BE2C (cell line): Measurements from ENCODE around the gene RNF150.

Source experiments
- DNase-seq: peaks from one replicate; pipeline ENCODE4 v3.0.0-alpha.2; 2020
- H3K27me3 ChIP-seq: fragments of 250-450 bp; sonication (Bioruptor Pico); 2 replicates; pipeline ENCODE4 v1.5.1; 2020; ENCODE audit warnings: mild to moderate bottlenecking
- H3K36me3 ChIP-seq: fragments of 250-450 bp; sonication (Bioruptor Pico); 2 replicates; pipeline ENCODE4 v1.5.1; 2020; ENCODE audit warnings: mild to moderate bottlenecking
- H3K4me1 ChIP-seq: fragments of 250-450 bp; sonication (Bioruptor Pico); 2 replicates; pipeline ENCODE4 v1.5.1; 2020
- H3K4me3 ChIP-seq: 2 replicates; pipeline ENCODE4 v1.5.1; 2011; ENCODE audit warnings: low read depth, low read length
- H3K9me3 ChIP-seq: fragments of 250-450 bp; sonication (Bioruptor Pico); 2 replicates; pipeline ENCODE4 v1.5.1; 2020
- TF ChIP-seq, protein P1 (sequence below): IDR thresholded peaks from 2 replicates; pipeline ENCODE4 v1.5.1; 2012; ENCODE audit warnings: mild to moderate bottlenecking, low read depth, low read length

Gene RNF150

DNA sequence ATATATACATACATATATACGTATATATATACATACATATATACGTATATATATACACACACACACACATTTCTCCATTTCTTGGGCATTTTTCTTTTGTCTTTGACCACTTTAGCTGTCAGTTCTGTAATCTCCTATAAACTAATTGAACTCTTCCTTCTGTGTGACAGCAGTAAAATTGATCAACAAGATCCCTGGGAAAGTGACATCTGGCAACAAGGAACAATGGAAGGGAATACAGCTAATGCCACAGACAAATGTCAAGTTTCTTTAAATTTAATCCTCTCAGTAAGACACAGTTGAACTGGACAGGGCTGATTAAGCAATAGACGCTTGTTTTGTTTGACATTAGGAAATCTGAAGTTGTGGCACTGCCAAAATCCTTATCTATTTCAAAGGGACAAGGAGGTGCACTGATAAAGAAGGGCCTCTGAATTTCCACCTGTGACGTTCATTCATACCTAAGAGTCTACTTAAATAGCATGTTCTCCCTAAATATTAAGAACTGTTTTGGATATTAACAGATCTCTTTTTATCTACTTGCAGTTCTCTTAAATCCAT is 126.9 kb downstream of the RNF150 start:
- TF ChIP-seq, protein P1, sequence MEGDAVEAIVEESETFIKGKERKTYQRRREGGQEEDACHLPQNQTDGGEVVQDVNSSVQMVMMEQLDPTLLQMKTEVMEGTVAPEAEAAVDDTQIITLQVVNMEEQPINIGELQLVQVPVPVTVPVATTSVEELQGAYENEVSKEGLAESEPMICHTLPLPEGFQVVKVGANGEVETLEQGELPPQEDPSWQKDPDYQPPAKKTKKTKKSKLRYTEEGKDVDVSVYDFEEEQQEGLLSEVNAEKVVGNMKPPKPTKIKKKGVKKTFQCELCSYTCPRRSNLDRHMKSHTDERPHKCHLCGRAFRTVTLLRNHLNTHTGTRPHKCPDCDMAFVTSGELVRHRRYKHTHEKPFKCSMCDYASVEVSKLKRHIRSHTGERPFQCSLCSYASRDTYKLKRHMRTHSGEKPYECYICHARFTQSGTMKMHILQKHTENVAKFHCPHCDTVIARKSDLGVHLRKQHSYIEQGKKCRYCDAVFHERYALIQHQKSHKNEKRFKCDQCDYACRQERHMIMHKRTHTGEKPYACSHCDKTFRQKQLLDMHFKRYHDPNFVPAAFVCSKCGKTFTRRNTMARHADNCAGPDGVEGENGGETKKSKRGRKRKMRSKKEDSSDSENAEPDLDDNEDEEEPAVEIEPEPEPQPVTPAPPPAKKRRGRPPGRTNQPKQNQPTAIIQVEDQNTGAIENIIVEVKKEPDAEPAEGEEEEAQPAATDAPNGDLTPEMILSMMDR: no peak
- no peak for DNase-seq
- Histone ChIP-seq H3K4me3 (no peak overlapping the region), H3K4me1 (no peaks in the 10 kb centered on the region), H3K27me3 (no peaks in the 10 kb centered on the region), H3K9me3 (no peaks in the 10 kb centered on the region), H3K36me3 (no peaks in the 10 kb centered on the region)

- Histone ChIP-seq H3K27me3 (no peaks in the 10 kb centered on the region), H3K4me3 (no peak overlapping the region), H3K4me1 (no peaks in the 10 kb centered on the region), H3K9me3 (no peaks in the 10 kb centered on the region), H3K36me3 (no peaks in the 10 kb centered on the region)
- TF ChIP-seq, protein P1: no peak
- no peak for DNase-seq
These were observed 128.4 kb downstream of the RNF150 start for GRCh38 chr4:141004823-141005222.

- no peak for DNase-seq
- Histone ChIP-seq H3K4me1 (no peaks in the 10 kb centered on the region), H3K27me3 (no peaks in the 10 kb centered on the region), H3K4me3 (no peak overlapping the region), H3K36me3 (no peaks in the 10 kb centered on the region), H3K9me3 (no peaks in the 10 kb centered on the region)
- TF ChIP-seq, protein P1: no peak
These were observed 130.1 kb downstream of the RNF150 start for GRCh38 chr4:141003193-141003592.

DNA sequence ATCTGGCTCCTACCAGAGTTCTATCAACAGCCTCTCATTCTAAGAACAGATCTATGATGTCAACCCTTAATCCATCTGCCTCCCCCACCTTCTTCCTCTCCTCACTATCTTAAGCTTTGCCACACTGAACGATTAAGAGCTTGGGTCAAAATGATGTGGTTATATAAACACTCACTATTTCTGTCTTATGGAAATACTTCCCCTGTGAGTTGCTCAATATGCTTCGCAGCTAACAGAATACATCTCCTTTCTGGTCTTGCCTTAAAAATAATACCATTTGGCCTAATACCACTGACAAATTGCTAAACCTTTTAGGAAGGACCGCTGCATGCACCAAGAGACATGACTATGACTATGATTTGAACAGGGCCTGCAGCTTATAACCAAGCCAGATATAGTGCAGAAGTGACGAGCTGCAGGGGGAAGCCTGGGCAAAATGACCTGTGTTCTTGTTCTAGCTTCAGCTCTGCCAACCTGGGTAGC is 130.9 kb downstream of the RNF150 start:
- DNase-seq: no peak
- TF ChIP-seq, protein P1: no peak
- Histone ChIP-seq H3K9me3 (no peaks in the 10 kb centered on the region), H3K4me3 (no peak overlapping the region), H3K36me3 (no peaks in the 10 kb centered on the region), H3K27me3 (no peaks in the 10 kb centered on the region), H3K4me1 (no peaks in the 10 kb centered on the region)

GRCh38 chr4:140996766-140997165 is 136.5 kb downstream of the RNF150 start:
- Histone ChIP-seq H3K4me3 (no peak overlapping the region), H3K9me3 (no peaks in the 10 kb centered on the region), H3K4me1 (no peaks in the 10 kb centered on the region), H3K27me3 (no peaks in the 10 kb centered on the region), H3K36me3 (0 out of 2 replicates have a peak, but pooled peaks cover 2% of the 10 kb centered on the region)
- no peak for DNase-seq
- TF ChIP-seq, protein P1: no peak

DNA sequence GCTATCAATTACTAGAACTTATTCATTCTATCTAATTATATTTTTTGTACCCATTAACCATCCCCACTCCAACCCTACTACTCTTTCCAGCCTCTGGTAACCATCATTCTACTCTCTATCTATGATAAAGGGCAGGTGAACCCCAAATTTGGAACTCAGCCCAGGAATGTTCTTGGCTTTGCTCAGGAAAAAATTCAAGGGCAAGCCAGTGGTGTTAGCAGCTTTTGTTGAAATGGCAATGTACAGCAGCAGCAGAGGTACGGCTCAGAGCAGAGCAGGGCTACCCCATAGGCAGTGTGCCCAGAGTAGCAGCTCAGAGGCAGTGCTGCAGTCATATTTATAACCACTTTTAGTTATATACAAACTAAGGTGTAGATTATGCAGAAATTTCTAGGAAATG is 138.2 kb downstream of the RNF150 start:
- Histone ChIP-seq H3K4me1 (no peaks in the 10 kb centered on the region), H3K27me3 (no peaks in the 10 kb centered on the region), H3K36me3 (0 out of 2 replicates have a peak, but pooled peaks cover 2% of the 10 kb centered on the region), H3K9me3 (no peaks in the 10 kb centered on the region), H3K4me3 (no peak overlapping the region)
- DNase-seq: no peak
- TF ChIP-seq, protein P1: no peak
